Activated T-cell treated with anti-CD3 and anti-CD28 coated beads, Interleukin-2, amount 50 U/mL, for 4 hours (primary cell): ENCODE results near the gene IQCM. TPM values are rescaled to one million over a fixed set of nuclear protein-coding genes. Genes with fewer than 3 reads are reported as not detected.

Experiments
- ATAC-seq, 2 donors: fragments of 200-7000 bp; cut with Tn5 transposase; one replicate each; pipeline ENCODE4 v1.10.0; 2021
- DNase-seq: peaks from one replicate; pipeline ENCODE4 v3.0.0-alpha.2; 2020
- H3K27me3 Mint-ChIP-seq: one replicate; pipeline ENCODE4 v1.8.0; 2021; ENCODE audit warnings: low read depth, mixed read lengths
- H3K36me3 Mint-ChIP-seq: one replicate; pipeline ENCODE4 v1.8.0; 2022; ENCODE audit warnings: mixed read lengths; ENCODE audit not compliant: insufficient read depth
- H3K4me1 Mint-ChIP-seq: one replicate; pipeline ENCODE4 v1.8.0; 2021; ENCODE audit warnings: low read depth, mixed read lengths
- H3K4me3 Mint-ChIP-seq: one replicate; pipeline ENCODE4 v1.8.0; 2021; ENCODE audit warnings: mild to moderate bottlenecking, moderate library complexity, mixed read lengths
- H3K9me3 Mint-ChIP-seq: one replicate; pipeline ENCODE4 v1.8.0; 2021; ENCODE audit warnings: mixed read lengths
- total RNA-seq, 3 donors: library from RNA; stranded (reverse); gene quantifications; one replicate each; pipeline ENCODE4 v1.2.1, GENCODE V29; 2021

The IQCM gene
- total RNA-seq, 3 donors from 2014 or later = not detected

GRCh38 chr4:149794352-149794751 lies 21.3 kb downstream of the IQCM start:
- Mint-ChIP-seq H3K4me1 (no peaks in the 10 kb centered on the region), H3K4me3 (no peak overlapping the region)

DNA sequence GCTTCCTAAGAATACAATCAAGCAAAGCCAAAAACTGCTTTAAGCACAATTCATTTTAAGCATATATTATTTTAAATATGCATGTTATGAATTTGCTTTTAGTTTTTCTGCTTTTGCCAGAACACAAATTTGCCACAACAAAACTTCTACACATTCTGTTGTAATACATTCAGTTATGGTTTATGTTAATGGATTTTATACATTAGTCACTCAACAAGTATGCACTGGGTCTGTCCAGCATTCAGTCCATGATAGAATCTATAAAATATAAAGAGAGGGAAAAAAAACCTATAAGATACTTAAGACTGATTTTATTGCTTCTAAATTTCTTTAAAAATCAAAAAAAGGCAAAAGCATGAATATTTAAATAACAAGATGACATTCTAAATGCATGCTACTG lies 22.2 kb downstream of the IQCM start:
- Mint-ChIP-seq H3K36me3 (no peaks in the 10 kb centered on the region), H3K27me3 (no peaks in the 10 kb centered on the region), H3K4me1 (no peaks in the 10 kb centered on the region), H3K9me3 (no peaks in the 10 kb centered on the region), H3K4me3 (no peak overlapping the region)
- no peak for DNase-seq
- ATAC-seq = no peak

More at GRCh38 chr4:149794352-149794751, 21.3 kb downstream of the IQCM start:
- ATAC-seq (no peak), DNase-seq (no peak)
- Mint-ChIP-seq H3K27me3 (no peaks in the 10 kb centered on the region), H3K36me3 (no peaks in the 10 kb centered on the region), H3K9me3 (no peaks in the 10 kb centered on the region)

DNA sequence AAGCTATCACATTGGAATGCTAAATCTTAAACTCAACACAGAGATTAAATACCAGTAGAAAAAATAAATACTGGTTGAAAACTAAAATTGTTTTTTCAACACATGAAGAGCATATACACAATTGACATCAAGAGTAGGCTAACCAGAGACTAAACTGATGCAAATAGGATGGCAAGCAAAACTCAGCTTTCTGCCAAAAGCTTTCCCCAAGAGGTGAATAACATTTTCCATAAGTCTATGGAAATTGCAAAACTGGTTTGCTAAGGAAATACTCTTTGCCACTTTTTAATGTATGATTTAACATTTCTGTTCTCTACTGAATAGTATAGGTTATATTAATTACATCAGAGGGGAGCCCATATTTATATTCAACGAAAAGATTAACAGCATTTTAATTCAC lies 23.8 kb downstream of the IQCM start:
- H3K4me1 Mint-ChIP-seq = no peaks in the 10 kb centered on the region

DNA sequence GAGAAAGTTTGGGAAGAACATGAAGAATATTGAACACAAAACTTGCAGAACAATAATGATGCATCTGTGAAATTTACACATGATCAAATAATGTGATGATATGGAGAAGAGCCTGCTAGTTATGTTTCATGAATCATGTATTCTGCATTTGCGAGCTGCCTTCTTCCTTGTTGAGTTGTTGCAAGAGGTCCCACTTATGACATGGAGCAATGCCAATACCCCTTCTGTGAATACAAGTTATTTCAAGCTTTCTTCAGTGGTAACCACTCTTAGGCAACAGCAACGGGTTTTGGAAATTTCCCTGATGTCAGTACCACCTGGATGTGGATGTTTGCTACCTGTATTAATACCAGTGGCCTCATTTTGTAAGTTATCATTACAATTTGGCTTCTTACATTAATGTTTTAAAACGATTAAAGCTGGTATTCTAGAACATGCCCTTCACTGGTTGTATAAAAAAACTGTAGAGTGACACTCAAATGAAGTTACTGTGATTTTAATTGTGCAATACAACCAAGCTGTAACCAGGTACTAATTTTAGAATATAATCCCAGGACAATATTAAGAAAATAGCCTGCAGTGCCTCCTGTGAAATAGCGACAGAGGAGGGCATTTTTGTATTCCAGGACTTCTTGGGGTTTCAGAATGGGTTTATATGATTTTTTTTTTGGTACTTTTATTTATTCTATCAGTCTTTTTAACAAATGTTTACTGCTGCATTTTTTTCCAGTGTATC lies 25.3 kb downstream of the IQCM start:
- H3K4me3 Mint-ChIP-seq = no peak overlapping the region
- DNase-seq = no peak
- no peak for ATAC-seq
- H3K36me3 Mint-ChIP-seq = no peaks in the 10 kb centered on the region
- H3K4me1 Mint-ChIP-seq = no peaks in the 10 kb centered on the region
- H3K9me3 Mint-ChIP-seq = no peaks in the 10 kb centered on the region
- H3K27me3 Mint-ChIP-seq = no peaks in the 10 kb centered on the region

More for the DNA sequence above, 23.8 kb downstream of the IQCM start:
- ATAC-seq (no peak), DNase-seq (no peak)
- Mint-ChIP-seq H3K36me3 (no peaks in the 10 kb centered on the region), H3K27me3 (no peaks in the 10 kb centered on the region), H3K9me3 (no peaks in the 10 kb centered on the region), H3K4me3 (no peak overlapping the region)

GRCh38 chr4:149788300-149788699 lies 27.3 kb downstream of the IQCM start:
- H3K4me3 Mint-ChIP-seq = no peak overlapping the region
- no peaks in the 10 kb centered on the region for H3K36me3 Mint-ChIP-seq
- DNase-seq = no peak
- no peaks in the 10 kb centered on the region for H3K4me1 Mint-ChIP-seq
- no peaks in the 10 kb centered on the region for H3K27me3 Mint-ChIP-seq
- ATAC-seq = no peak
- H3K9me3 Mint-ChIP-seq = no peaks in the 10 kb centered on the region

GRCh38 chr4:149785696-149786431 lies 29.8 kb downstream of the IQCM start:
- Mint-ChIP-seq H3K4me3 (no peak overlapping the region), H3K36me3 (no peaks in the 10 kb centered on the region), H3K9me3 (no peaks in the 10 kb centered on the region), H3K4me1 (no peaks in the 10 kb centered on the region), H3K27me3 (no peaks in the 10 kb centered on the region)
- ATAC-seq = no peak
- no peak for DNase-seq

DNA sequence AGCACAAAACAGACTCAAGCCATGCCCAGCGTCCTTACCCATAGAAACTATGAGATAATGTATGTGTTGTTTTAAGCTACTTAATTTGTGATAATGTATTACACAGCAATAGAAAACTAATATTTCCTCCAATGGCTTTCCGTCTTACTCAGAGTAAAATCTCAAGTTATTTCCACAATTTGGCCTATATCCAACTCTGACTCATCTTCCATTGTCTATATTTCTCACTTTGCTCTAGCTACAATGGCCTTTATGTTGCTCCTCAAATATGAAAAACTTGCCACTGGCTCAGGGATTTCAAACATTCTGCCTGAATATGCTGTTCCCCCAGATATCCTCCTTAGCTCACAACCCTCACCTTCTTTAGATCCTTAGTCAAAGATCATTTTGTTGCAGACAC lies 31.6 kb downstream of the IQCM start:
- no peaks in the 10 kb centered on the region for H3K4me1 Mint-ChIP-seq
- H3K27me3 Mint-ChIP-seq = no peaks in the 10 kb centered on the region
- H3K36me3 Mint-ChIP-seq = no peaks in the 10 kb centered on the region
- ATAC-seq (no peak), DNase-seq (no peak)
- H3K4me3 Mint-ChIP-seq = no peak overlapping the region
- no peaks in the 10 kb centered on the region for H3K9me3 Mint-ChIP-seq

DNA sequence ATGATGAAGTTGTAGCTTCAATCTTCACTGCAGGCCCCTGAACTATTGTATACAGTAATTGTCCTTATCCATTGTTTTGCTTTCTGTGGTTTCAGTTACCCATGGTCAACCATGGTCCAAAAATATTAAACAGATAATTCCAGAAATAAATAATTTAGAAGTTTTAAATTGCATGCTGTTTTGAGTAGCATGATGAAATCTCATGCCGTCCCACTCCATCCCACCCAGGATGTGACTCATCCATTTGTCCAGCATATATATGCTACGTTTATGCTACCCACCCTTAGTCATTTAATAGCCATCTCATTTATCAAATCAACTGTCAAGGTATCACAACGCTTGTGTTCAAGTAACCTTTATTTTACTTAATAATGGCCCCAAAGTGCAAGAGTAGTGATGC lies 34.5 kb downstream of the IQCM start:
- H3K27me3 Mint-ChIP-seq = no peaks in the 10 kb centered on the region
- H3K4me3 Mint-ChIP-seq = no peak overlapping the region
- DNase-seq (no peak), ATAC-seq (no peak)
- no peaks in the 10 kb centered on the region for H3K36me3 Mint-ChIP-seq
- H3K9me3 Mint-ChIP-seq = no peaks in the 10 kb centered on the region
- no peaks in the 10 kb centered on the region for H3K4me1 Mint-ChIP-seq

- H3K4me3 Mint-ChIP-seq = no peak overlapping the region
- H3K4me1 Mint-ChIP-seq = no peaks in the 10 kb centered on the region
- DNase-seq = no peak
- H3K27me3 Mint-ChIP-seq = no peaks in the 10 kb centered on the region
- no peaks in the 10 kb centered on the region for H3K36me3 Mint-ChIP-seq
- H3K9me3 Mint-ChIP-seq = no peaks in the 10 kb centered on the region
- ATAC-seq = no peak
Observed at GRCh38 chr4:149768477-149768876, 47.2 kb downstream of the IQCM start.

GRCh38 chr4:149766135-149766534 lies 49.5 kb downstream of the IQCM start:
- no peak for ATAC-seq
- Mint-ChIP-seq H3K4me1 (no peaks in the 10 kb centered on the region), H3K9me3 (no peaks in the 10 kb centered on the region)

GRCh38 chr4:149765630-149766029 lies 50.0 kb downstream of the IQCM start:
- DNase-seq (no peak), ATAC-seq (no peak)
- Mint-ChIP-seq H3K4me3 (no peak overlapping the region), H3K4me1 (no peaks in the 10 kb centered on the region), H3K9me3 (no peaks in the 10 kb centered on the region), H3K36me3 (no peaks in the 10 kb centered on the region), H3K27me3 (no peaks in the 10 kb centered on the region)

More at GRCh38 chr4:149766135-149766534, 49.5 kb downstream of the IQCM start:
- no peak for DNase-seq
- H3K36me3 Mint-ChIP-seq = no peaks in the 10 kb centered on the region
- H3K27me3 Mint-ChIP-seq = no peaks in the 10 kb centered on the region
- H3K4me3 Mint-ChIP-seq = no peak overlapping the region

DNA sequence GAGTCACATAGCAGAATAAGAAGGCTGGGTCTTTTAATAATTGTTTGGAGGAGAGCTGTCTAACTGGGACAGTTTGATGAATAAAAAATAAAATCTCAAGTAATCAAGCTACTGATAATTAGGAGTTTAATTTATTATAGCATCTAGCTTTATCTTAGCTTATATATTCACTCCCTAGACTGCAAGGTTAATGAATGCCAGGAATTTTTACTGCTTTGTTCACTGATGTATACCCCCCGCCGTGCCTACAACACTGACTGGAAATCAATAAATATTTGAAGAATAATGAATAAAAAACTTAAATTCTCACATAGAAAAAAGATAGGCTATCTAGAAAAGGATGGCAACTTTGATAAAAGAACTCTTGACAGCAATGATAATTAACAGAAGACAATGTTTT lies 59.7 kb downstream of the IQCM start:
- Mint-ChIP-seq H3K4me3 (no peak overlapping the region), H3K27me3 (no peaks in the 10 kb centered on the region), H3K36me3 (no peaks in the 10 kb centered on the region), H3K9me3 (no peaks in the 10 kb centered on the region), H3K4me1 (no peaks in the 10 kb centered on the region)
- DNase-seq (no peak), ATAC-seq (no peak)

DNA sequence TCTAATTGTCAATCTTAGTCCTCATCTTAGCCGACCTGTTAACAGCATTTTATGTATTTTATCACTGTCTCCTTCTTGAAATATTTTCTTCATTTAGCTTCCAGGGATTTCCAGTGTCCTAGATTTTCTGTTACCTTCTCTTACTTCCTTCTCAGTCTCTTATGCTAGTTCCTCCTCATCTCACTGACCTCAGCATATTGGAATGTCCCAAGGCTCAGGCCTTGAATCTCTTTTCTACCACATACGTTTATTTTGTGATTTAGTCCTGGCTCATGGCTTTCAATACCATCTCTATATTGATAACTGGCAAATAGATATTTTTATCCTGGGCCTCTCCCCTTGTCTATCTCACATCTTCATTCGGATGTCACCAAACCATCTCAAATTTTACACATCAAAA lies 61.1 kb downstream of the IQCM start:
- H3K27me3 Mint-ChIP-seq = no peaks in the 10 kb centered on the region
- ATAC-seq (no peak), DNase-seq (no peak)
- H3K36me3 Mint-ChIP-seq = no peaks in the 10 kb centered on the region
- H3K4me3 Mint-ChIP-seq = no peak overlapping the region
- no peaks in the 10 kb centered on the region for H3K9me3 Mint-ChIP-seq
- no peaks in the 10 kb centered on the region for H3K4me1 Mint-ChIP-seq

- no peaks in the 10 kb centered on the region for H3K27me3 Mint-ChIP-seq
- no peaks in the 10 kb centered on the region for H3K9me3 Mint-ChIP-seq
- no peaks in the 10 kb centered on the region for H3K4me1 Mint-ChIP-seq
- no peaks in the 10 kb centered on the region for H3K36me3 Mint-ChIP-seq
- DNase-seq (no peak), ATAC-seq (no peak)
- H3K4me3 Mint-ChIP-seq = no peak overlapping the region
Observed at GRCh38 chr4:149752729-149753128, 62.9 kb downstream of the IQCM start.

GRCh38 chr4:149751174-149751573 lies 64.5 kb downstream of the IQCM start:
- Mint-ChIP-seq H3K36me3 (no peaks in the 10 kb centered on the region), H3K9me3 (no peaks in the 10 kb centered on the region), H3K4me1 (no peaks in the 10 kb centered on the region), H3K27me3 (no peaks in the 10 kb centered on the region), H3K4me3 (no peak overlapping the region)
- ATAC-seq (no peak), DNase-seq (no peak)
